ENCODE data around the gene ISOC2.
A peak's percentile ranks its signal among the peaks of the same experiment; 100 is the strongest.

GRCh38 chr19:55486043-55486970, 24.9 kb upstream of the ISOC2 start:
- peak; percentile 8 to 41 (median 33) for TF ChIP-seq CTCF (IDR thresholded peaks at IDR 0.05)
- no peak for TF ChIP-seq POLR2A (IDR thresholded peaks at IDR 0.05)

Measured in adrenal gland (tissue), 5 donors.